Hematopoietic multipotent progenitor cell treated with erythropoietin and hydrocortisone succinate and interleukin-3 and kit ligand, for 15 days (in vitro differentiated cells): ENCODE data around the gene CADM4.
A peak's percentile ranks its signal among the peaks of the same experiment; 100 is the strongest.

Source experiments
- DNase-seq: peaks from one replicate; pipeline ENCODE4 v3.0.0-alpha.2; 2015; ENCODE audit warnings: low spot score

The CADM4 gene

GRCh38 chr19:43582495-43582894, 57.2 kb downstream of the CADM4 start:
- DNase-seq: no peak

GRCh38 chr19:43581467-43581866, 58.2 kb downstream of the CADM4 start:
- no peak for DNase-seq

- no peak for DNase-seq
Measured at GRCh38 chr19:43578787-43579186, 60.9 kb downstream of the CADM4 start.

- no peak for DNase-seq
Measured at GRCh38 chr19:43575955-43576878, 63.4 kb downstream of the CADM4 start.

- DNase-seq: peak; percentile 96
Measured at GRCh38 chr19:43575156-43575950, 64.3 kb downstream of the CADM4 start, which contains the start of the genes PINLYP and XRCC1. TSS of gene PINLYP (plus strand) at chr19:43575801. CDS start at chr19:43577192, 1,391 bp downstream. TSS of gene XRCC1 (minus strand) at chr19:43575527. CDS start at chr19:43575458, 69 bp downstream.

- peak; percentile 15 for DNase-seq
Measured at GRCh38 chr19:43574424-43575155, 65.1 kb downstream of the CADM4 start.
